Right cardiac atrium (tissue), 5 donors: ENCODE data around the gene PTPRG. TPM values are rescaled to one million over a fixed set of nuclear protein-coding genes. Genes with fewer than 3 reads are reported as not detected.

Experiments
- ATAC-seq, 2 donors: fragments of 200-7000 bp; cut with Tn5 transposase; one replicate each; pipeline versions ENCODE4 v1.8.0 to v1.9.1; 2020; ENCODE audit warnings: moderate library complexity in 2 of 2, mild to moderate bottlenecking in 1 of 2
- DNase-seq, 3 donors: peaks; one replicate each; pipeline ENCODE4 v3.0.0-alpha.2; 2020
- H3K27ac ChIP-seq: one replicate; pipeline ENCODE4 v1.5.1; 2013; ENCODE audit warnings: mild to moderate bottlenecking, low read length, control low read depth, moderate library complexity
- H3K27me3 ChIP-seq: one replicate; pipeline ENCODE4 v1.6.1; 2013; ENCODE audit not compliant: control insufficient read depth, insufficient read depth
- H3K4me1 ChIP-seq: one replicate; pipeline ENCODE4 v1.6.1; 2013; ENCODE audit warnings: low read length; ENCODE audit not compliant: control insufficient read depth, insufficient read depth
- H3K4me3 ChIP-seq: one replicate; pipeline ENCODE4 v1.5.1; 2013; ENCODE audit warnings: low read length, control low read depth
- H3K9me3 ChIP-seq: one replicate; pipeline ENCODE4 v1.6.1; 2013; ENCODE audit warnings: low read length; ENCODE audit not compliant: control insufficient read depth
- WGBS: extraction: QIAGEN DNeasy Blood & Tissue Kit; methylation state at CpG from one replicate; pipeline ENCODE4 v1.1.7; 2013; 5-methylcytosine and 5-hydroxymethylcytosine counted together
- intact Hi-C, 4 donors: fragments of 100-400 bp; cut with DNase I; formaldehyde crosslinking; loops; one replicate each; pipeline versions ENCODE4 v1.11.0 to v1.14.0; 2022 to 2023
- polyA plus RNA-seq: library from polyadenylated mRNA; stranded (reverse); fragments of 200-250 nt; gene quantifications from one replicate; pipeline ENCODE4 v1.2.3, GENCODE V29; 2013
- total RNA-seq, 4 donors: library from RNA; stranded (reverse); fragmentation: NEBNext Ultra II Directional; extraction: Animal tissue kit (Norgen Biotek cat#: 25700); gene quantifications; one replicate each; pipeline ENCODE4 v1.2.1, GENCODE V29; 2021
- donor health status: healthy with polysubstance abuse.
- donor health status: DM: no; HTN: yes; CAD: no.
- donor health status: DM: no; HTN: no; CAD: no.
- donor health status: DM: no; HTN: yes; CAD: no; lungs with severe emphysema.
- donor health status: DM: yes; HTN: yes; CAD: no.

The PTPRG gene
- total and polyA plus RNA-seq, 5 donors = 8.6 to 50.7 (median 32.3) TPM

GRCh38 chr3:61768284-61769037 lies 207.1 kb downstream of the PTPRG start:
- ATAC-seq (peak in 1 of 2 donors; percentile 36), DNase-seq (no peak)
- Histone ChIP-seq H3K4me3 (no peak overlapping the region), H3K9me3 (no peaks in the 10 kb centered on the region), H3K27me3 (no peaks in the 10 kb centered on the region), H3K4me1 (peaks cover 8% of the 10 kb centered on the region), H3K27ac (no peak overlapping the region)
- intact Hi-C loops = no loop called here
- WGBS = 64% methylated on average over 4 of the region's 4 CpGs

GRCh38 chr3:61769266-61769990 lies 208.1 kb downstream of the PTPRG start:
- no peak for ATAC-seq
- no peaks in the 10 kb centered on the region for H3K27me3 ChIP-seq
- no peaks in the 10 kb centered on the region for H3K9me3 ChIP-seq
- H3K27ac ChIP-seq = no peak overlapping the region
- peaks cover 8% of the 10 kb centered on the region for H3K4me1 ChIP-seq
- WGBS = 92% methylated on average over 7 of the region's 7 CpGs
- no peak for DNase-seq
- intact Hi-C loops = no loop called here
- no peak overlapping the region for H3K4me3 ChIP-seq

- Histone ChIP-seq H3K9me3 (no peaks in the 10 kb centered on the region), H3K4me1 (peaks cover 8% of the 10 kb centered on the region), H3K27ac (no peak overlapping the region), H3K27me3 (no peaks in the 10 kb centered on the region), H3K4me3 (no peak overlapping the region)
- ATAC-seq (no peak), DNase-seq (no peak)
- 89% methylated on average over 6 of the region's 6 CpGs for WGBS
- intact Hi-C loops = no loop called here
Observed at GRCh38 chr3:61771976-61772375, 210.6 kb downstream of the PTPRG start.

GRCh38 chr3:61772456-61772855 lies 211.1 kb downstream of the PTPRG start:
- intact Hi-C loops = no loop called here
- H3K9me3 ChIP-seq = no peaks in the 10 kb centered on the region
- peaks cover 8% of the 10 kb centered on the region for H3K4me1 ChIP-seq
- H3K4me3 ChIP-seq = no peak overlapping the region
- WGBS = 60% methylated on average over 1 of the region's 1 CpG
- no peaks in the 10 kb centered on the region for H3K27me3 ChIP-seq
- no peak for ATAC-seq
- DNase-seq = no peak
- no peak overlapping the region for H3K27ac ChIP-seq

GRCh38 chr3:61774279-61774890 lies 213.0 kb downstream of the PTPRG start:
- ATAC-seq (no peak), DNase-seq (no peak)
- Histone ChIP-seq H3K27ac (no peak overlapping the region), H3K9me3 (no peaks in the 10 kb centered on the region), H3K27me3 (no peaks in the 10 kb centered on the region), H3K4me3 (no peak overlapping the region), H3K4me1 (peaks cover under 1% of the 10 kb centered on the region)
- intact Hi-C loops = no loop called here
- 63% methylated on average over 7 of the region's 7 CpGs for WGBS

GRCh38 chr3:61776390-61776789 lies 215.0 kb downstream of the PTPRG start:
- Histone ChIP-seq H3K27ac (no peak overlapping the region), H3K27me3 (no peaks in the 10 kb centered on the region), H3K4me1 (peaks cover 3% of the 10 kb centered on the region), H3K9me3 (no peaks in the 10 kb centered on the region), H3K4me3 (no peak overlapping the region)
- DNase-seq (no peak), ATAC-seq (no peak)
- WGBS = 89% methylated on average over 5 of the region's 5 CpGs
- intact Hi-C loops = no loop called here

- H3K9me3 ChIP-seq = no peaks in the 10 kb centered on the region
Observed at GRCh38 chr3:61777483-61777882, 216.1 kb downstream of the PTPRG start.

GRCh38 chr3:61778095-61778494 lies 216.7 kb downstream of the PTPRG start:
- DNase-seq (no peak), ATAC-seq (no peak)
- H3K27ac ChIP-seq = no peak overlapping the region
- H3K4me1 ChIP-seq = peaks cover 3% of the 10 kb centered on the region
- no peak overlapping the region for H3K4me3 ChIP-seq
- 88% methylated on average over 5 of the region's 5 CpGs for WGBS
- no peaks in the 10 kb centered on the region for H3K9me3 ChIP-seq
- no peaks in the 10 kb centered on the region for H3K27me3 ChIP-seq
- intact Hi-C loops = no loop called here

More at GRCh38 chr3:61777483-61777882, 216.1 kb downstream of the PTPRG start:
- peaks cover 3% of the 10 kb centered on the region for H3K4me1 ChIP-seq
- intact Hi-C loops = no loop called here
- H3K27me3 ChIP-seq = no peaks in the 10 kb centered on the region
- H3K4me3 ChIP-seq = no peak overlapping the region
- DNase-seq (no peak), ATAC-seq (no peak)
- no peak overlapping the region for H3K27ac ChIP-seq
- 85% methylated on average over 6 of the region's 6 CpGs for WGBS

- ATAC-seq = no peak
Observed at GRCh38 chr3:61780016-61780415, 218.6 kb downstream of the PTPRG start.

GRCh38 chr3:61780455-61781228 lies 219.3 kb downstream of the PTPRG start:
- no peak for DNase-seq
- ATAC-seq = peak; percentile 55
- H3K4me3 ChIP-seq = no peak overlapping the region
- H3K27me3 ChIP-seq = no peaks in the 10 kb centered on the region
- H3K4me1 ChIP-seq = peaks cover 5% of the 10 kb centered on the region
- WGBS = 57% methylated on average over 3 of the region's 3 CpGs
- H3K27ac ChIP-seq = no peak overlapping the region
- H3K9me3 ChIP-seq = no peaks in the 10 kb centered on the region
- intact Hi-C loops = no loop called here

More at GRCh38 chr3:61780016-61780415, 218.6 kb downstream of the PTPRG start:
- no peaks in the 10 kb centered on the region for H3K27me3 ChIP-seq
- H3K4me3 ChIP-seq = no peak overlapping the region
- no peak for DNase-seq
- H3K27ac ChIP-seq = no peak overlapping the region
- H3K9me3 ChIP-seq = no peaks in the 10 kb centered on the region
- intact Hi-C loops = no loop called here
- peaks cover 5% of the 10 kb centered on the region for H3K4me1 ChIP-seq
- WGBS = 41% methylated on average over 2 of the region's 2 CpGs
